Central memory CD8-positive, alpha-beta T cell (primary cell): ENCODE data around the gene YES1.
A peak's percentile ranks its signal among the peaks of the same experiment; 100 is the strongest.

Experiments used
- ATAC-seq: fragments of 150-1000 bp; cut with Tn5 transposase; replicated peaks from 2 replicates; pipeline ENCODE4 v1.10.0; 2022; ENCODE audit warnings: mild to moderate bottlenecking, moderate FRiP score, moderate number of reproducible peaks; ENCODE audit not compliant: poor library complexity, severe bottlenecking; ENCODE audit errors: extremely low read depth
- DNase-seq, 2 donors: peaks; one replicate each; pipeline ENCODE4 v3.0.0; 2021; ENCODE audit warnings: low spot score in 2 of 2
- H3K27ac Mint-ChIP-seq: one replicate; pipeline ENCODE4 v1.8.0; 2022; ENCODE audit warnings: low read depth, mild to moderate bottlenecking, moderate library complexity, mixed read lengths
- H3K27me3 Mint-ChIP-seq: one replicate; pipeline ENCODE4 v1.8.0; 2022; ENCODE audit warnings: mixed read lengths
- H3K36me3 Mint-ChIP-seq: one replicate; pipeline ENCODE4 v1.8.0; 2022; ENCODE audit warnings: mild to moderate bottlenecking, moderate library complexity, mixed read lengths; ENCODE audit not compliant: insufficient read depth
- H3K4me1 Mint-ChIP-seq: one replicate; pipeline ENCODE4 v1.8.0; 2022; ENCODE audit warnings: mixed read lengths
- H3K4me3 Mint-ChIP-seq: one replicate; pipeline ENCODE4 v1.8.0; 2022; ENCODE audit warnings: mild to moderate bottlenecking, moderate library complexity, mixed read lengths
- H3K9me3 Mint-ChIP-seq: one replicate; pipeline ENCODE4 v1.8.0; 2022; ENCODE audit warnings: mixed read lengths

The YES1 gene

GRCh38 chr18:681985-682384 is 130.1 kb downstream of the YES1 start:
- DNase-seq (no peak), ATAC-seq (peak; percentile 93)
- no peaks in the 10 kb centered on the region for H3K27me3 Mint-ChIP-seq
- peaks cover 10% of the 10 kb centered on the region for H3K36me3 Mint-ChIP-seq
- peaks cover 12% of the 10 kb centered on the region for H3K4me1 Mint-ChIP-seq
- no peaks in the 10 kb centered on the region for H3K9me3 Mint-ChIP-seq
- H3K4me3 Mint-ChIP-seq: no peak overlapping the region
- peak overlapping the region; percentile 64 for H3K27ac Mint-ChIP-seq

GRCh38 chr18:680392-680791 is 131.7 kb downstream of the YES1 start:
- ATAC-seq (no peak), DNase-seq (no peak)
- Mint-ChIP-seq H3K36me3 (peaks cover 12% of the 10 kb centered on the region), H3K27ac (peak overlapping the region; percentile 34), H3K4me1 (peaks cover 12% of the 10 kb centered on the region), H3K27me3 (no peaks in the 10 kb centered on the region), H3K9me3 (no peaks in the 10 kb centered on the region), H3K4me3 (no peak overlapping the region)

- Mint-ChIP-seq H3K4me3 (no peak overlapping the region), H3K27ac (peak overlapping the region; percentile 62), H3K9me3 (no peaks in the 10 kb centered on the region), H3K27me3 (no peaks in the 10 kb centered on the region), H3K36me3 (peaks cover 15% of the 10 kb centered on the region), H3K4me1 (peaks cover 12% of the 10 kb centered on the region)
- no peak for ATAC-seq
- DNase-seq: no peak
Measured at GRCh38 chr18:679516-679915, 132.5 kb downstream of the YES1 start.

- Mint-ChIP-seq H3K27ac (no peak overlapping the region), H3K9me3 (no peaks in the 10 kb centered on the region), H3K4me3 (no peak overlapping the region), H3K36me3 (peaks cover 17% of the 10 kb centered on the region), H3K27me3 (no peaks in the 10 kb centered on the region), H3K4me1 (peaks cover 12% of the 10 kb centered on the region)
- ATAC-seq (no peak), DNase-seq (no peak)
Measured at GRCh38 chr18:678482-679182, 133.4 kb downstream of the YES1 start.

- Mint-ChIP-seq H3K36me3 (peaks cover 17% of the 10 kb centered on the region), H3K9me3 (no peaks in the 10 kb centered on the region), H3K27me3 (no peaks in the 10 kb centered on the region), H3K4me1 (peaks cover 12% of the 10 kb centered on the region), H3K27ac (no peak overlapping the region), H3K4me3 (no peak overlapping the region)
- no peak for DNase-seq
- no peak for ATAC-seq
Measured at GRCh38 chr18:677951-678381, 134.1 kb downstream of the YES1 start.

- peak overlapping the region; percentile 20 for H3K27ac Mint-ChIP-seq
- no peak for DNase-seq
- peaks cover 8% of the 10 kb centered on the region for H3K4me1 Mint-ChIP-seq
- no peak for ATAC-seq
- H3K9me3 Mint-ChIP-seq: no peaks in the 10 kb centered on the region
- H3K36me3 Mint-ChIP-seq: peaks cover 17% of the 10 kb centered on the region
- H3K4me3 Mint-ChIP-seq: no peak overlapping the region
- H3K27me3 Mint-ChIP-seq: no peaks in the 10 kb centered on the region
Measured at GRCh38 chr18:677145-677544, 134.9 kb downstream of the YES1 start.

GRCh38 chr18:676736-677135 is 135.3 kb downstream of the YES1 start:
- Mint-ChIP-seq H3K27me3 (no peaks in the 10 kb centered on the region), H3K4me1 (peaks cover 4% of the 10 kb centered on the region), H3K9me3 (no peaks in the 10 kb centered on the region), H3K4me3 (no peak overlapping the region), H3K36me3 (peaks cover 17% of the 10 kb centered on the region), H3K27ac (peak overlapping the region; percentile 20)
- no peak for DNase-seq
- no peak for ATAC-seq

- DNase-seq (no peak), ATAC-seq (no peak)
- H3K9me3 Mint-ChIP-seq: no peaks in the 10 kb centered on the region
- H3K27ac Mint-ChIP-seq: no peak overlapping the region
- H3K4me3 Mint-ChIP-seq: no peak overlapping the region
- H3K36me3 Mint-ChIP-seq: peaks cover 17% of the 10 kb centered on the region
- H3K27me3 Mint-ChIP-seq: no peaks in the 10 kb centered on the region
- H3K4me1 Mint-ChIP-seq: no peaks in the 10 kb centered on the region
Measured at GRCh38 chr18:676069-676468, 136.0 kb downstream of the YES1 start.

GRCh38 chr18:675307-675706 is 136.7 kb downstream of the YES1 start:
- no peaks in the 10 kb centered on the region for H3K4me1 Mint-ChIP-seq
- no peaks in the 10 kb centered on the region for H3K9me3 Mint-ChIP-seq
- DNase-seq (no peak), ATAC-seq (no peak)
- no peaks in the 10 kb centered on the region for H3K27me3 Mint-ChIP-seq
- H3K4me3 Mint-ChIP-seq: no peak overlapping the region
- H3K36me3 Mint-ChIP-seq: peaks cover 17% of the 10 kb centered on the region
- H3K27ac Mint-ChIP-seq: no peak overlapping the region

GRCh38 chr18:673769-674168 is 138.3 kb downstream of the YES1 start:
- Mint-ChIP-seq H3K27me3 (no peaks in the 10 kb centered on the region), H3K9me3 (no peaks in the 10 kb centered on the region), H3K27ac (no peak overlapping the region), H3K4me3 (no peak overlapping the region), H3K4me1 (no peaks in the 10 kb centered on the region), H3K36me3 (peaks cover 16% of the 10 kb centered on the region)
- no peak for DNase-seq
- no peak for ATAC-seq

- Mint-ChIP-seq H3K36me3 (peaks cover 16% of the 10 kb centered on the region), H3K4me3 (no peak overlapping the region), H3K27me3 (no peaks in the 10 kb centered on the region), H3K4me1 (no peaks in the 10 kb centered on the region), H3K27ac (no peak overlapping the region), H3K9me3 (no peaks in the 10 kb centered on the region)
- DNase-seq (no peak), ATAC-seq (no peak)
Measured at GRCh38 chr18:673317-673716, 138.7 kb downstream of the YES1 start.
